ENCODE data around the gene PGAM5.
A peak's percentile ranks its signal among the peaks of the same experiment; 100 is the strongest.

Gene PGAM5

DNA sequence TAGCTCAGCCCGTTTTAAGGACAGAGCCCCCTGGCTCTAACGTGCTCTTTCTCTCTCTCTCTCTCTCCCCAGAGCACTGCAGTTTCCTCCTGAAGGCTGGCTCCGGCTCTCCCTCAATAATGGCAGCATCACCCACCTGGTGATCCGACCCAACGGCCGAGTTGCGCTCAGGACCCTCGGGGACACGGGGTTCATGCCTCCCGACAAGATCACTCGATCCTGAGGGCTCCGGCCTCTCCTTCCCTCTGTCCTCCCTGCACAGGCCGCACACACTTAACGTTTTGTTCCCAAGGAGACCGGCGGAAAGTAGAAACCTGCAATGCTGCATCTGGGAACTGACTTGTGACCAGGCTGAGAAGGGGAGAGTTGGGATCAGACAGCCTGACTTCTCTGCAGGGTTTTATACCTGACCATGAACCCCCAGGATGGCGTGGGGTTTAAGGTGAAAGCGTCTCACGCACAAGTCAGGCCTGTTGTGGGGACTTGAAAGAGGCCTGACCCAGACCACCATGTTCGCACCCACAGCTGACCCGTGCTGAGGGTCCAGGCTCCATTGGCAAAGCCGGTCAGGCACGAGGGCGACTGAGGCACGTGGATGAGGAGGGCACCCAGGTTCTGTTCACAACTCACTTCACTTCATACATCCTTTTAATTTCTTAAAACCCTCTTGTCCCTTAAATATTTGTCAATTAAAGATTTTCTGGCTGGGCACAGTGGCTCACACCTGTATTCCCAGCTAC is 10.1 kb downstream of the PGAM5 start:
- no peak for DNase-seq (ENCODE audit: low read depth)

DNA sequence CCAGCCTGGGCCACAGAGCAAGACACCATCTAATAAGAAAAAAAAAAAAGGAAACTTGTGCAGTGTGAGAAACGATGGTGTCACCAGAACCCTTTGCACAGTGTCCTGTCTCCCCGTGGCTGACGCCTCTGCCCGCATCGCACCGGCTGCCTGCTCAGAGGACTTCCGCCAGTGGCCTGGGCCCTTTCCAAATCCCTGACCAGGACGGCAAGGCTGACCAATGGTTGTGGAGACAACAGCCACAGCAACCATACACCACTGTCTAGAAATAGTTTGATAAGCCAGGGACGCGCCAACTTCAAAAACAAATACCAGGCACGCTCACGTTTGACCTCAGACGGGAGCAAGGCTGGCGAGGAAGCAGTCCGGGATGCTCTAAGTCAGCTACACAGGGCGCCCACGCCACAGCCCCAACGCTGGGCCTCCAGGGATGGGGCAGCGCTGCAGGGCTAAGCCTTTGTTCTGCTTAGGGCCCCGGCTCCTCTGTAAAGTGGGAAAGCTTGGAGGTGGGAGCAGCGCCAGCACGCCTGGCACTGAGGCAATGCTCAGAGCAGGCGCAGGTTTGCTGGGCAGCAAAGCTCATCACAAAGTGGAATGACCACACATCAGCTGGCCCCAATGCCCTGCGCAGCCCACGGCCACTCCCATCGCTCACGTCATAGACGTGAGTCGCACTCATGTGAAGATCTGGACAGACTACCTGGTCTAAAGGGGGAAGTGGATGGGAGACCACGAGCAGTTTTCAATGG is 12.5 kb downstream of the PGAM5 start:
- peak; percentile 16 for DNase-seq (ENCODE audit: low read depth)

- peak; percentile 66 for DNase-seq (ENCODE audit: low read depth)
These were observed 13.1 kb downstream of the PGAM5 start for GRCh38 chr12:132723764-132724140.

DNA sequence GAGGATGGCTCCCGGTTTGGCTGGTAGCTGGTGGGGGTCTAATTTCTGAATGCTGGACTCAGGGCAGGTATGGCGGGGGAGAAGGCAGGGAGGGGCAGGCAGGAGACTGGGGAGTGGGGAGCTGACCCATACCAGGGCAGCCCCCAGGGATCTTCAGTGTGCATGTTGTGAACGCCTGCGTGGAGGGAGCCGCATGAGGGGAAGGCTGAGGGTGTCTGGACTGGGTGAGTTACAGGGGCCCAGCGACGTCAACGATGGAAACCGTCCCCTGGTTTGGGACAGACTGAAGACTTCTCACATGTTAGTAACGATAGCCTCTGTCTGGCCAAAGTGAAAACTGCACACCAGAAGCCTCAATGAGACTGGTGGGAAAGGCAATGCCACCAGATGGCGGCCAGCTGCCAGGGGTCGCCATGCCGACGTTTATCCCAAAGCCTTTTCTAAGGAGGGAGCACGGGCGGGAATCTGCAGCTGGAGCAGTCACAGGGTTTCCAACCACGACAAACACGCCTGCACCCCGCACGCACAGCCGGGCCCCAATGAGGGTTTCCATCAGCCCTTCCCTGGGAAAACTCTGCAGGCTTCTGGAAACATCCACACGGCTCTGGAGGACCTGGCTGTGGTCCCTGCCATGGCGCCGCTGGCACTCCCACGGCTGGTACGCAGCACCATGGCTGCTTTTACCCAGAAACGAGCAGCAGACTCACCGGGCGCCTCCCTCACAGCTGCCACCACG is 14.0 kb downstream of the PGAM5 start:
- no peak for DNase-seq (ENCODE audit: low read depth)

DNA sequence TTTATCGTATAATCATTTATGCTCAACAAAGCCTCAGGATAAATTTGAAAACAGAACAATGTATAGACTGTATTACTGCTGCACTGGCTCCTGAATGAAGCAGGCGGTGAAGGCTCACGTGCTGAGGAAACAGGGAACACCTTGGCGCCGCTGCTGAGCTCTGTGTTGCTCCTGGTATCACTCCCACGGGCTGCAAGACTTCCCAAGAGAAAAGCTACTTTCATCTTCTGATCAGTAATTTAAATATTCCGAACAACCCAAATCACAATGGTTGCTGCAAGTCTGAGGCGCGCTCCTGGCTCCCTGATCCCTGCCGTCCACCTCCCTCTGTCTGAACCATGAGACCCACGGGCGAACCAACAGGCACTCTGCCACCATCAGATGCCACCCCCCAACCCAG is 15.7 kb downstream of the PGAM5 start:
- DNase-seq (ENCODE audit: low read depth) = no peak

DNA sequence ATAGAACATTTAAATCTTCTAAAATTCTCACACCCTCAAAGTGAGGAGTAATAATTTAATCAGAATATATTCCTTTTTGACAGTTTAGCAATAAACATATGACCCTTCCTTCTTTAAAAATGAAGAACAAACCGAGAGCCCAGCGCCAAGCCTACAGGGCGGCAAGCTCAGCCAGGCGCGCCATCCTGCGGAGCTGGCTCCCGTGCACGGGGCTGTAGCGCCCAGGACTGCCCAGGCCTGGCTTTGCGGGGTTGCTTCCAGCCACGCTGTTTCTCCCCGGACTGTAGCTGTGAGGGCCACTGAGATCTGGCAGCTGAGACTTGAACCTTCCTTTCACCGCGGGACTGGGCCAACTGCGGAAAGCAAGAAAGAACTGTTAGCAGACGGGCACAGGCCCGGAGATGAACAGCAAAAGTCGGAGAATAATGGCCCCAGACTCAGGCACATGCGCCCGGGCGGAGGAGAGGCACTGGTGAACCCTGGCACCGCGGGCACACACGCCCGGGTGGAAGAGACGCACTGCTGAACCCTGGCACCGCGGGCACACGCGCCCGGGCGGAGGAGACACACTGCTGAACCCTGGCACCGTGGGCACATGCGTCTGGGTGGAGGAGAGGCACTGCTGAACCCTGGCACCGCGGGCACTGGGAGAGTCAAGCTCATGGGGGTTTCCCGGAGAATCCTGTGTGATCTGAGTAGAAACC is 16.6 kb downstream of the PGAM5 start:
- no peak for DNase-seq (ENCODE audit: low read depth)

GRCh38 chr12:132728502-132728901 is 17.9 kb downstream of the PGAM5 start:
- DNase-seq (ENCODE audit: low read depth) = no peak

DNA sequence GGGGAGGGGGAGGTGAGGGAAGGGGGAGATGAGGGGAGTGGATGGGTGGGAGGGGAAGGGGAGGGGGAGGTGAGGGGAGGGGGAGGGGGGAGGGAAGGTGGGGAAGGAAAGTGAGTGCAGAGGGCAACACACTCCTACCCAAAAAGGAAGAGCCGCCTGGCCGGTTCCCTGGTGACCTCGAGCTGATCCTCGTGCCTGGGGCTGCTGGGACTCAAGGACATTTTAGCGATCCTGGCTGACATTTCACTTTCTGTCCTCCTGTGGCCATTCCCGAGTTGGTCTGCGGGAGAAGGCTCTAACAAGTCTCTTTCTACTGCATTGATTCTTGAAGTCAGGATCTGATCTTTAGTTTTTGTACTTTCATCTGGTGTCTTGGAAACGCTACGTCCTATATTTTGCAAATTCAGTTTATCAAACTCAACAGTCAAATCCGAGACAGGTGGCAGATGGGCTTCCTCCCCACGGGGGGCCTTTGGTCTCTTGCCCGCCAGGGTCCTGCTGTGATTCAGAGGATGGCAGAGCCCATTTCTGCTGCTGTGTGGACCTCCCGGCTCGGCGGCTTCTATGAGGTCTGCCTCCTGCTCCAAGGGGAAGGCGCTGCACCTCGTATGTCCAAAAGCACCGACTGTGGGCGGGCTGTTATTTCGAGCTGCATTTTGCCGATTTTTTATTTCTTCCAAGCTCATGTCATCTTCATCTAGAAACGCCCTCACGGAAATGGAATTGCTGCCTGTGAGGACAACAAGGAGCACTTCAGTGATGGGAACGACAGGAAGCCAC is 19.1 kb downstream of the PGAM5 start:
- no peak for DNase-seq (ENCODE audit: low read depth)

- DNase-seq (ENCODE audit: low read depth) = no peak
These were observed 19.7 kb downstream of the PGAM5 start for GRCh38 chr12:132730353-132730752.

DNA sequence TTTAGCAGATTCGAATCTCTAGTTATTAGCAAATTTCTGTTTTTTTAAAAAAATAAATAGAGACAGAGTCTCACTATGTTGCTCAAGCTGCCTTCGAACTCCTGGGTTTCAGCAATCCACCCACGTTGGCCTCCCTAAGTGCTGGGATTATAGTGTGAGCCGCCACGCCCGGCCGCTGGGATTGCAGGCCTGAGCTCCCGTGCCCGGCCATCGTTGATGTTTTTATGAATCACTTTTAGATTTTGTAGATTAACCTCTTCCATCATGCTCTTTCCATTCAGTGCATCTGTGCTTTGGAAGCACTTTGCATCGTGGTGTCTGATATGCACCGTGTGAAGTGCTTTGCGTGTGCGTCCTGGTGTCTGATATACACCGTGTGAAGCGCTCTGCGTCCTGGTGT is 20.9 kb downstream of the PGAM5 start:
- peak; percentile 42 for DNase-seq (ENCODE audit: low read depth)

DNA sequence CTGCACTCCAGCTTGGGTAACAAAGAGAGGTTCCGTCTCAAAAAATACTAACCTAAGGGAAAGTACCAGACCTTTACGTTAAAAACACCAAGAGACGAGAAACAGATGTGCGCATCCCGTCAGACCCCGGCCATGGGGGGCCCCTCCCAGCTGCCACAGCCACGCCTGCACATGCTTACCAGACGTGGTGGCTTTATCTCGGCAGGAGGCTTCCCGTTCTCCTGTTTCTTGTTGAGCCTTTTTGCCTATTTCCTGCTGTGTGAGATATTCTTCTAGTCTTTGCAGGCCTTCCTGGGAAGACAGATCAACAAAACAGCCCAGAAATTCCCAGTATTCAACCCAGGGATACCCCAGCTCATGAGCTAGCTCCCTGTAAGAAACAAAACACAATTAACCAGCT is 23.6 kb downstream of the PGAM5 start:
- DNase-seq (ENCODE audit: low read depth) = no peak

DNA sequence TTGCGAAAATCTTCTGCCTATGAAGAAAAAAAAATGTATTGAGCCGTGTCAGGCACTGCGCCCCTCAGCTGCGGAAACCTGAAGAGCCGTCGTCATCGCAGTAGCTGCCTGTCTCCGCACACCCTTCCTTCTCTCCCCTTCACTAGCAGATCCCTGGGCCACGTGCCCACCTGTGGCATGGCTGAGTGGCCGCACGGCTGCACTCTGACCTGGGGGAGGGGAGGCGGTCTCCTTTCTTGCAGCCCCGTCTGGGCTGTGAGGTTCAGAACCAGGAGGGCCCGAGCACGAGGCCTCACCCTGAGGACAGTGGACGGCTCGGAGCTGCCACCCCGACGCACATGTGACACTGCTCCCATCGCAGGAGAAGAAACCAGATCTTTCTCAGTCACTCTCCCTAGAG is 24.9 kb downstream of the PGAM5 start:
- no peak for DNase-seq (ENCODE audit: low read depth)

- no peak for DNase-seq (ENCODE audit: low read depth)
These were observed 25.7 kb downstream of the PGAM5 start for GRCh38 chr12:132736378-132736777.

DNA sequence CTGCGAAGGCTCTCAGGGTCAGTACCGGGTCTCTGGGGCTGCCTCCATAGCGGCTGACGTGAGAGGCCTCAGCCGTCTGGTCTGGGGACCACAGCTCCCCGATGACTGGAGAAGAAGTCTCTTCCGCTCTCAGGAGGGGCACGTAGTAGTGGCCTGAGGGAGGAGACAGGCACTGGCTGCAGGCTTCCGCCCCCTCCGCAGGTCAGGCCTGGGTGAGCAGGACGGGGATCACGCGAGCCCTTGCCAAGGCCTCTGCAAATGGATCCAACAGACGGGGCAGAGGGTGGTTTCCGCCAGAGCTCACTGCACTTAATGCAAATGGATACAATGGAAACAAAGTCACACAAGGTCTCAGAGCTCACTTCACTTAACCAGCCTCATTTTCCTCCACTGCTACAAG is 26.3 kb downstream of the PGAM5 start:
- DNase-seq (ENCODE audit: low read depth) = no peak

- no peak for DNase-seq (ENCODE audit: low read depth)
These were observed 29.1 kb downstream of the PGAM5 start for GRCh38 chr12:132739600-132740312.

DNA sequence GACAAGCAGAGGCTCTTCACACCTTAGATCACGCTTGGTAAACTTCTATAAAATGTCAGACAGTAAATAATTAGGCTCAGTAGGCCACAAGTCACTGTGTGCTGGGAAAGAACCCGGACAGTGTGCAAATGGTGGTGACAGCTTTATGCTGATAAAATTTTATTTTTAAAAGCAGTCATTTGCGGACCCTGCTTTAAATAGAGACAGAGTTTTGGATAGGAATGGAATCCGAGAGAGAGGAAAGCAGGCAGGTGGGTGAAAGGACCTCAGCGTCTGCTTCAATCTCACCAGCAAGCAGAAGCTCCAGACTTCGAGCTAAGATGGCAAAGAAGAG is 29.6 kb downstream of the PGAM5 start:
- no peak for DNase-seq (ENCODE audit: low read depth)

- no peak for DNase-seq (ENCODE audit: low read depth)
These were observed 30.0 kb downstream of the PGAM5 start for GRCh38 chr12:132740652-132741051.

DNA sequence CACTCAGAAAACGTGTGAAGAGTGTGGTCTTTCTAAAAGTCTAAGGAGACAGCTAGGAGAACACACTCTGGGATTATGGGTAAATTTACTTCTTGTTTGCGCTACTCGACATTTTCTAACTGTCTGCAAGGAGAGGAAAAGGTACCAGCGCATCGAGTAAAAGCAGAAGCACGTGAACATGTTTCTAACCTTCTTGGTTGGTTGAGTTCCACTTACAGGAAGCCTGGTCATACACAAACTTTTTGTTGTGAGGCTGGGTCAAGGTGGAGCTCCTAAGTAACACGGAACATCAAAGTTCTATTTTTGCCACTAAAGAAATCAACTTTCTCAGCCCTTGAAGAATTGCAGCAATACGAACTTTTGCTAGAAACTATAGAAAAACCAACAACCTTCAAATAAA is 31.0 kb downstream of the PGAM5 start:
- no peak for DNase-seq (ENCODE audit: low read depth)

DNA sequence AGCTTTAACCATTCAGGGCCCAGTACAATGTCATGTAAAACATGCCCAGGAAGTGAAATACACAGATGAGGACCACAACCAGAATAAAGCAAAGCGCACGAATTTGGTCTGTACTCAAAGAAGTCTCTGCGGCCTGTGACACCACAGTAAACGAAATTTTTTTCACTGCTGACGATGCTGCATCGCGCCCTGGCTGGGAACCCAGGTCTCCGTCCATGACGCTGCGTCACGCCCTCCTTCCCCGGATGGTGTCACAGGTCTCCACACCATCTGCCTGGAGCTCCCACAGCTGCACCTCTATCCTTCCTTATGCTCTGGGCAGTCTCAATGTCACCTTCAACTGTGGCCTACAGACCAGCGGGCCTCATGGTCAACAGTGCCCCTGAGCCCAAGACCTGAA is 33.2 kb downstream of the PGAM5 start:
- no peak for DNase-seq (ENCODE audit: low read depth)

GRCh38 chr12:132746613-132747012 is 36.0 kb downstream of the PGAM5 start:
- DNase-seq (ENCODE audit: low read depth) = peak; percentile 42

- DNase-seq (ENCODE audit: low read depth) = no peak
These were observed 36.8 kb downstream of the PGAM5 start for GRCh38 chr12:132747395-132747794.

All from iris pigment epithelial cell (primary cell).